CD4-positive, alpha-beta memory T cell (primary cell): ENCODE results near the gene GBX2. TPM values are rescaled to one million over a fixed set of nuclear protein-coding genes. Genes with fewer than 3 reads are reported as not detected.

ENCODE experiments used
- CTCF ChIA-PET: fragments of 350-600 bp; sonication (Branson Sonifier 250); formaldehyde crosslinking; loops from one replicate; lab custom pipeline; 2021; ENCODE audit warnings: inconsistent platforms; ENCODE audit not compliant: partially characterized antibody; lab: Charles Lee
- POLR2A ChIA-PET: fragments of 350-600 bp; sonication (Branson Sonifier 250); formaldehyde crosslinking; loops from one replicate; lab custom pipeline; 2021; ENCODE audit not compliant: partially characterized antibody; lab: Charles Lee
- DNase-seq, 5 donors: peaks; one replicate each; pipeline versions ENCODE4 v3.0.0 to v3.0.0-alpha.2; 2020 to 2022; ENCODE audit warnings: mixed read lengths in 1 of 5
- H3K27ac ChIP-seq: one replicate; pipeline ENCODE4 v1.7.0; 2013; ENCODE audit warnings: low read depth, low read length
- H3K27me3 ChIP-seq: 2 replicates; pipeline ENCODE4 v1.7.0; 2013; ENCODE audit warnings: mild to moderate bottlenecking, low read length, moderate library complexity; ENCODE audit not compliant: insufficient read depth
- H3K36me3 ChIP-seq: 2 replicates; pipeline ENCODE4 v1.7.0; 2013; ENCODE audit warnings: mild to moderate bottlenecking, low read length, moderate library complexity; ENCODE audit not compliant: insufficient read depth
- H3K4me1 ChIP-seq: 2 replicates; pipeline ENCODE4 v1.7.0; 2013; ENCODE audit warnings: mild to moderate bottlenecking, low read length, moderate library complexity; ENCODE audit not compliant: insufficient read depth
- H3K4me3 ChIP-seq, 2 donors: one replicate each; pipeline ENCODE4 v1.7.0; 2013; ENCODE audit warnings: low read length in 2 of 2, mild to moderate bottlenecking in 1 of 2
- H3K9me3 ChIP-seq, 2 donors: one replicate each; pipeline ENCODE4 v1.7.0; 2013; ENCODE audit warnings: low read length in 2 of 2, control low read depth in 1 of 2; ENCODE audit not compliant: control insufficient read depth in 1 of 2
- H3K27ac Mint-ChIP-seq, 7 donors: one replicate each; pipeline ENCODE4 v1.8.0; 2020 to 2021; ENCODE audit warnings: mixed read lengths in 7 of 7, mild to moderate bottlenecking in 6 of 7, inconsistent platforms in 3 of 7, moderate library complexity in 3 of 7
- H3K27me3 Mint-ChIP-seq, 2 donors: one replicate each; pipeline ENCODE4 v1.8.0; 2020 to 2021; ENCODE audit warnings: mixed read lengths in 2 of 2
- H3K36me3 Mint-ChIP-seq, 2 donors: one replicate each; pipeline ENCODE4 v1.8.0; 2020 to 2021; ENCODE audit warnings: mixed read lengths in 2 of 2, inconsistent platforms in 1 of 2, mild to moderate bottlenecking in 1 of 2
- H3K4me1 Mint-ChIP-seq, 4 donors: one replicate each; pipeline ENCODE4 v1.8.0; 2020 to 2021; ENCODE audit warnings: mixed read lengths in 4 of 4, mild to moderate bottlenecking in 1 of 4
- H3K4me3 Mint-ChIP-seq, 8 donors: one replicate each; pipeline ENCODE4 v1.8.0; 2020 to 2021; ENCODE audit warnings: mixed read lengths in 8 of 8, mild to moderate bottlenecking in 7 of 8, moderate library complexity in 6 of 8, inconsistent platforms in 3 of 8
- H3K9me3 Mint-ChIP-seq, 8 donors: one replicate each; pipeline ENCODE4 v1.8.0; 2020 to 2021; ENCODE audit warnings: mixed read lengths in 8 of 8, mild to moderate bottlenecking in 5 of 8, inconsistent platforms in 3 of 8, moderate library complexity in 1 of 8
- intact Hi-C: fragments of 100-400 bp; cut with micrococcal nuclease; formaldehyde crosslinking; loops from one replicate; pipeline ENCODE4 v1.15.1; 2023
- polyA plus RNA-seq, 2 donors: library from polyadenylated mRNA; unstranded; fragments of 300-500 nt; fragmentation: Illumina TruSeq; gene quantifications; one replicate each; pipeline ENCODE4 v1.2.3, GENCODE V29; 2021
- total RNA-seq, 2 experiments: library from RNA; stranded (reverse); gene quantifications; one replicate each; pipeline ENCODE4 v1.2.3, GENCODE V29; 2021

GBX2 gene
- total RNA-seq (not detected), polyA plus RNA-seq (not detected)

GRCh38 chr2:236168110-236169080 is at the start of gene GBX2:
TSS of gene GBX2 (minus strand) at chr2:236168386. CDS start at chr2:236167971, 415 bp downstream.
- peaks cover 3% of the 10 kb centered on the region for H3K4me1 ChIP-seq
- no peak within 1 kb of the TSS for H3K4me3 ChIP-seq
- H3K27me3 ChIP-seq, result peaks cover 24% of the 10 kb centered on the region
- no peak within 1 kb of the TSS for H3K27ac ChIP-seq
- H3K36me3 ChIP-seq, result no peaks in the 10 kb centered on the region
- intact Hi-C loops, result no loop called here
- Mint-ChIP-seq H3K4me3 (peak within 1 kb of the TSS in 2 of 8 donors; percentile 31 to 52), H3K4me1 (peaks cover 7 to 42% (median 18%) of the 10 kb centered on the region in 4 donors), H3K36me3 (peaks cover 0 to 2% of the 10 kb centered on the region in 2 donors), H3K27ac (peak within 1 kb of the TSS in 1 of 7 donors; percentile 27), H3K9me3 (peaks cover 0 to 3% (median 0%) of the 10 kb centered on the region in 8 donors), H3K27me3 (peaks cover 43 to 48% of the 10 kb centered on the region in 2 donors)
- POLR2A ChIA-PET, result no interaction called here
- no peak for DNase-seq
- no peaks in the 10 kb centered on the region for H3K9me3 ChIP-seq
- CTCF ChIA-PET, result no interaction called here

- Mint-ChIP-seq H3K27ac (no peak overlapping the region), H3K36me3 (no peaks in the 10 kb centered on the region), H3K9me3 (peaks cover 0 to 4% (median 0%) of the 10 kb centered on the region in 8 donors), H3K27me3 (peaks cover 18 to 21% of the 10 kb centered on the region in 2 donors), H3K4me3 (no peak overlapping the region), H3K4me1 (no peaks in the 10 kb centered on the region)
- Histone ChIP-seq H3K27me3 (no peaks in the 10 kb centered on the region), H3K4me3 (no peak overlapping the region), H3K27ac (no peak overlapping the region), H3K4me1 (no peaks in the 10 kb centered on the region), H3K36me3 (no peaks in the 10 kb centered on the region), H3K9me3 (no peaks in the 10 kb centered on the region)
- ChIA-PET CTCF (no interaction called here), POLR2A (no interaction called here)
- DNase-seq, result no peak
- intact Hi-C loops, result no loop called here
Measured at GRCh38 chr2:236217926-236218325, 49.7 kb upstream of the GBX2 start.

GRCh38 chr2:236216711-236217110 is 48.5 kb upstream of the GBX2 start:
- Mint-ChIP-seq H3K9me3 (peaks cover 0 to 4% (median 0%) of the 10 kb centered on the region in 8 donors), H3K4me1 (no peaks in the 10 kb centered on the region), H3K36me3 (no peaks in the 10 kb centered on the region), H3K27me3 (peaks cover 18 to 21% of the 10 kb centered on the region in 2 donors), H3K27ac (no peak overlapping the region), H3K4me3 (no peak overlapping the region)
- Histone ChIP-seq H3K36me3 (no peaks in the 10 kb centered on the region), H3K27ac (no peak overlapping the region), H3K4me3 (no peak overlapping the region), H3K9me3 (no peaks in the 10 kb centered on the region), H3K4me1 (no peaks in the 10 kb centered on the region), H3K27me3 (no peaks in the 10 kb centered on the region)
- intact Hi-C loops, result no loop called here
- DNase-seq, result no peak
- CTCF ChIA-PET, result no interaction called here
- POLR2A ChIA-PET, result no interaction called here

GRCh38 chr2:236215761-236216333 is 47.7 kb upstream of the GBX2 start:
- DNase-seq, result no peak
- no peaks in the 10 kb centered on the region for H3K4me1 ChIP-seq
- no peaks in the 10 kb centered on the region for H3K9me3 ChIP-seq
- H3K9me3 Mint-ChIP-seq, result peaks cover 0 to 2% (median 0%) of the 10 kb centered on the region in 8 donors
- CTCF ChIA-PET, result no interaction called here
- no peak overlapping the region for H3K27ac ChIP-seq
- no peak overlapping the region for H3K4me3 ChIP-seq
- peaks cover 18 to 21% of the 10 kb centered on the region in 2 donors for H3K27me3 Mint-ChIP-seq
- intact Hi-C loops, result no loop called here
- H3K27me3 ChIP-seq, result no peaks in the 10 kb centered on the region
- H3K4me3 Mint-ChIP-seq, result no peak overlapping the region
- POLR2A ChIA-PET, result no interaction called here
- H3K36me3 ChIP-seq, result no peaks in the 10 kb centered on the region
- no peaks in the 10 kb centered on the region for H3K4me1 Mint-ChIP-seq
- no peak overlapping the region for H3K27ac Mint-ChIP-seq
- no peaks in the 10 kb centered on the region for H3K36me3 Mint-ChIP-seq

GRCh38 chr2:236215196-236215595 is 47.0 kb upstream of the GBX2 start:
- Mint-ChIP-seq H3K4me1 (no peaks in the 10 kb centered on the region), H3K4me3 (no peak overlapping the region), H3K27me3 (peaks cover 17 to 21% of the 10 kb centered on the region in 2 donors), H3K36me3 (no peaks in the 10 kb centered on the region), H3K9me3 (peaks cover 0 to 2% (median 0%) of the 10 kb centered on the region in 8 donors), H3K27ac (peak overlapping the region in 1 of 7 donors; percentile 24)
- Histone ChIP-seq H3K4me1 (no peaks in the 10 kb centered on the region), H3K27me3 (no peaks in the 10 kb centered on the region), H3K4me3 (no peak overlapping the region), H3K27ac (no peak overlapping the region), H3K36me3 (no peaks in the 10 kb centered on the region), H3K9me3 (no peaks in the 10 kb centered on the region)
- no peak for DNase-seq
- CTCF ChIA-PET, result interaction anchor here (0.7 kb wide), 1 partner anchor 19 kb away, joined by 3 read pairs; no protein-coding TSS in a partner anchor
- POLR2A ChIA-PET, result no interaction called here
- intact Hi-C loops, result no loop called here

- ChIA-PET POLR2A (no interaction called here), CTCF (interaction anchor here (0.7 kb wide), 1 partner anchor 19 kb away, joined by 3 read pairs; no protein-coding TSS in a partner anchor)
- intact Hi-C loops, result no loop called here
- H3K36me3 ChIP-seq, result no peaks in the 10 kb centered on the region
- H3K27ac ChIP-seq, result no peak overlapping the region
- Mint-ChIP-seq H3K9me3 (peaks cover 0 to 6% (median 0%) of the 10 kb centered on the region in 8 donors), H3K27me3 (peaks cover 13 to 27% of the 10 kb centered on the region in 2 donors), H3K27ac (no peak overlapping the region), H3K4me3 (no peak overlapping the region), H3K36me3 (no peaks in the 10 kb centered on the region), H3K4me1 (no peaks in the 10 kb centered on the region)
- H3K4me3 ChIP-seq, result no peak overlapping the region
- no peaks in the 10 kb centered on the region for H3K9me3 ChIP-seq
- no peak for DNase-seq
- no peaks in the 10 kb centered on the region for H3K27me3 ChIP-seq
- no peaks in the 10 kb centered on the region for H3K4me1 ChIP-seq
Measured at GRCh38 chr2:236214376-236214995, 46.3 kb upstream of the GBX2 start.

GRCh38 chr2:236211296-236211695 is 43.1 kb upstream of the GBX2 start:
- H3K27me3 Mint-ChIP-seq, result peaks cover 9 to 27% of the 10 kb centered on the region in 2 donors

More at GRCh38 chr2:236211296-236211695, 43.1 kb upstream of the GBX2 start:
- ChIA-PET POLR2A (no interaction called here), CTCF (no interaction called here)
- Histone ChIP-seq H3K36me3 (no peaks in the 10 kb centered on the region), H3K9me3 (no peaks in the 10 kb centered on the region), H3K27ac (no peak overlapping the region), H3K4me1 (no peaks in the 10 kb centered on the region), H3K4me3 (no peak overlapping the region), H3K27me3 (no peaks in the 10 kb centered on the region)
- intact Hi-C loops, result no loop called here
- Mint-ChIP-seq H3K4me1 (no peaks in the 10 kb centered on the region), H3K9me3 (peaks cover 0 to 14% (median 3%) of the 10 kb centered on the region in 8 donors), H3K36me3 (no peaks in the 10 kb centered on the region), H3K4me3 (no peak overlapping the region), H3K27ac (no peak overlapping the region)
- DNase-seq, result no peak
